GM23338 (cell line): ENCODE results near the gene JOSD2. TPM values are rescaled to one million over a fixed set of nuclear protein-coding genes. Genes with fewer than 3 reads are reported as not detected.

Source experiments
- ATAC-seq: fragments of 200-7000 bp; cut with Tn5 transposase; 3 replicates; pipeline ENCODE4 v1.9.1; 2020
- DNase-seq: peaks from one replicate; pipeline ENCODE4 v3.0.0-alpha.2; 2015; ENCODE audit warnings: low spot score
- H2AFZ ChIP-seq: fragments of 200-600 bp; sonication (generic); 2 replicates; pipeline ENCODE4 v1.8.0; 2016; ENCODE audit warnings: antibody characterized with exemption, mild to moderate bottlenecking, moderate library complexity
- H3F3A ChIP-seq: fragments of 200-600 bp; sonication (generic); replicated peaks from 2 replicates; pipeline ENCODE4 v1.8.0; 2017; ENCODE audit warnings: antibody characterized with exemption, mixed run types, low read depth
- H3K27ac ChIP-seq: fragments of 200-600 bp; sonication (generic); 2 replicates; pipeline ENCODE4 v1.6.1; 2016; ENCODE audit warnings: low read depth
- H3K27me3 ChIP-seq: fragments of 200-600 bp; sonication (generic); 2 replicates; pipeline ENCODE4 v1.8.0; 2016; ENCODE audit warnings: mild to moderate bottlenecking, mixed run types, moderate library complexity; ENCODE audit not compliant: insufficient read depth
- H3K36me3 ChIP-seq: fragments of 200-600 bp; sonication (generic); 2 replicates; pipeline ENCODE4 v1.8.0; 2016; ENCODE audit warnings: mild to moderate bottlenecking; ENCODE audit not compliant: insufficient read depth
- H3K4me1 ChIP-seq: fragments of 200-600 bp; sonication (generic); 2 replicates; pipeline ENCODE4 v1.8.0; 2016; ENCODE audit warnings: mild to moderate bottlenecking, moderate library complexity; ENCODE audit not compliant: insufficient read depth
- H3K4me2 ChIP-seq: fragments of 200-600 bp; sonication (generic); 2 replicates; pipeline ENCODE4 v1.7.1; 2017; ENCODE audit warnings: mixed run types
- H3K4me3 ChIP-seq: fragments of 200-600 bp; sonication (generic); 2 replicates; pipeline ENCODE4 v1.6.1; 2016; ENCODE audit warnings: mixed run types
- H3K79me2 ChIP-seq: fragments of 200-600 bp; sonication (generic); replicated peaks from 2 replicates; pipeline ENCODE4 v1.8.0; 2017; ENCODE audit warnings: mild to moderate bottlenecking; ENCODE audit not compliant: insufficient read depth
- H3K9me2 ChIP-seq: fragments of 200-600 bp; sonication (generic); 2 replicates; pipeline ENCODE4 v1.8.0; 2017; ENCODE audit not compliant: insufficient read depth
- H4K20me1 ChIP-seq: fragments of 200-600 bp; sonication (generic); replicated peaks from 2 replicates; pipeline ENCODE4 v1.8.0; 2017; ENCODE audit warnings: mild to moderate bottlenecking; ENCODE audit not compliant: insufficient read depth
- H3K27ac Mint-ChIP-seq: 2 replicates; pipeline ENCODE4 v1.8.0; 2020; ENCODE audit warnings: inconsistent platforms, mild to moderate bottlenecking, moderate library complexity, mixed read lengths
- H3K27me3 Mint-ChIP-seq: 3 replicates; pipeline ENCODE4 v1.8.0; 2022; ENCODE audit warnings: low read depth, mild to moderate bottlenecking, moderate library complexity, mixed read lengths, inconsistent platforms; ENCODE audit not compliant: insufficient read depth, poor library complexity
- H3K36me3 Mint-ChIP-seq: 3 replicates; pipeline ENCODE4 v1.8.0; 2021; ENCODE audit warnings: low read depth, mild to moderate bottlenecking, inconsistent platforms, moderate library complexity, mixed read lengths
- H3K4me1 Mint-ChIP-seq: 3 replicates; pipeline ENCODE4 v1.8.0; 2020; ENCODE audit warnings: mild to moderate bottlenecking, inconsistent platforms, mixed read lengths
- H3K4me3 Mint-ChIP-seq: 3 replicates; pipeline ENCODE4 v1.8.0; 2021; ENCODE audit warnings: moderate library complexity, mild to moderate bottlenecking, inconsistent platforms, mixed read lengths
- H3K9me3 Mint-ChIP-seq: 3 replicates; pipeline ENCODE4 v1.8.0; 2020; ENCODE audit warnings: moderate library complexity, mild to moderate bottlenecking, inconsistent platforms, mixed read lengths
- CREB1 ChIP-seq: fragments of 250-450 bp; sonication (Bioruptor Pico); IDR thresholded peaks from 2 replicates; pipeline ENCODE4 v1.5.0; 2020; ENCODE audit warnings: low read depth, mild to moderate bottlenecking, moderate library complexity
- EZH2 ChIP-seq: fragments of 200-600 bp; sonication (generic); IDR thresholded peaks from one replicate; pipeline ENCODE4 v1.8.0; 2017; ENCODE audit warnings: antibody characterized with exemption, mild to moderate bottlenecking, low read depth; ENCODE audit not compliant: unreplicated experiment
- EZH2phosphoT487 ChIP-seq: fragments of 200-600 bp; sonication (generic); IDR thresholded peaks from one replicate; pipeline ENCODE4 v1.8.1; 2018; ENCODE audit warnings: antibody characterized with exemption; ENCODE audit not compliant: unreplicated experiment
- JUNB ChIP-seq: IDR thresholded peaks from one replicate; pipeline ENCODE4 v1.6.1; 2016; ENCODE audit warnings: antibody characterized with exemption; ENCODE audit not compliant: unreplicated experiment
- NANOG ChIP-seq: IDR thresholded peaks from 2 replicates; pipeline ENCODE4 v1.6.1; 2016; ENCODE audit warnings: antibody characterized with exemption, borderline replicate concordance
- POLR2AphosphoS5 ChIP-seq: IDR thresholded peaks from 2 replicates; pipeline ENCODE4 v1.6.1; 2016; ENCODE audit warnings: antibody characterized with exemption, low read depth
- REST ChIP-seq: IDR thresholded peaks from one replicate; pipeline ENCODE4 v1.6.1; 2018; ENCODE audit warnings: antibody characterized with exemption; ENCODE audit not compliant: unreplicated experiment
- STAT1 ChIP-seq: IDR thresholded peaks from one replicate; pipeline ENCODE4 v1.6.1; 2016; ENCODE audit warnings: antibody characterized with exemption; ENCODE audit not compliant: unreplicated experiment
- ZNF114 ChIP-seq: fragments of 250-450 bp; sonication (Bioruptor Pico); IDR thresholded peaks from 2 replicates; pipeline ENCODE4 v1.5.0; 2020; ENCODE audit warnings: mild to moderate bottlenecking, moderate library complexity
- ZNF331 ChIP-seq: fragments of 250-450 bp; sonication (Bioruptor Pico); IDR thresholded peaks from 2 replicates; pipeline ENCODE4 v1.5.0; 2020; ENCODE audit warnings: low read depth, mild to moderate bottlenecking, moderate library complexity
- ZNF462 ChIP-seq: fragments of 250-450 bp; sonication (Bioruptor Pico); IDR thresholded peaks from 2 replicates; pipeline ENCODE4 v1.5.0; 2020; ENCODE audit warnings: mild to moderate bottlenecking, moderate library complexity
- polyA plus RNA-seq: library from polyadenylated mRNA; unstranded; fragments of >200 nt; fragmentation: Nextera tagmentation; extraction: Ambion mirVana; gene quantifications from 2 replicates; pipeline ENCODE4 v1.2.1, GENCODE V29; 2016
- total RNA-seq: library from RNA; depleted of rRNA; stranded (reverse); fragments of >200 nt; shearing (Covaris generic); gene quantifications from 2 replicates; pipeline ENCODE4 v1.2.3, GENCODE V29; 2014

The JOSD2 gene
- total and polyA plus RNA-seq, 2 experiments from 2014 or later, result 3.3 to 5.8 TPM

- no peak overlapping the region for H3K27ac ChIP-seq
- H3K27me3 Mint-ChIP-seq, result peaks cover 11% of the 10 kb centered on the region
These were observed 6.1 kb upstream of the JOSD2 start for GRCh38 chr19:50516964-50517703.

GRCh38 chr19:50516456-50516855 is 5.5 kb upstream of the JOSD2 start:
- ATAC-seq, result no peak
- Histone ChIP-seq H2AFZ (peak overlapping the region; percentile 72; the same call in 1 of the 2 replicates), H3K36me3 (no peaks in the 10 kb centered on the region), H3K27ac (no peak overlapping the region), H3K9me2 (no peaks in the 10 kb centered on the region), H3F3A (no peaks in the 10 kb centered on the region), H3K4me1 (peaks cover 6% of the 10 kb centered on the region; the same call in 1 of the 2 replicates), H4K20me1 (no peaks in the 10 kb centered on the region), H3K4me2 (peak overlapping the region; percentile 71), H3K4me3 (peak overlapping the region; percentile 47), H3K27me3 (peaks cover 12% of the 10 kb centered on the region), H3K79me2 (no peaks in the 10 kb centered on the region)
- Mint-ChIP-seq H3K27me3 (peaks cover 11% of the 10 kb centered on the region), H3K36me3 (peaks cover 23% of the 10 kb centered on the region), H3K27ac (no peak overlapping the region), H3K9me3 (peaks cover 86% of the 10 kb centered on the region), H3K4me3 (no peak overlapping the region), H3K4me1 (no peaks in the 10 kb centered on the region)
- DNase-seq, result peak; percentile 63
- TF ChIP-seq REST (no peak), STAT1 (no peak), EZH2 (no peak), ZNF462 (CRISPR knock-in tag) (no peak), NANOG (no peak), ZNF331 (CRISPR knock-in tag) (no peak), CREB1 (CRISPR knock-in tag) (no peak), JUNB (no peak), ZNF114 (no peak), EZH2phosphoT487 (no peak), POLR2AphosphoS5 (no peak)

More at GRCh38 chr19:50516964-50517703, 6.1 kb upstream of the JOSD2 start:
- no peak for ATAC-seq
- peak overlapping the region; percentile 47 for H3K4me3 ChIP-seq
- H3K4me2 ChIP-seq, result peak overlapping the region; percentile 71
- H4K20me1 ChIP-seq, result no peaks in the 10 kb centered on the region
- Mint-ChIP-seq H3K9me3 (peaks cover 88% of the 10 kb centered on the region), H3K27ac (no peak overlapping the region), H3K4me1 (no peaks in the 10 kb centered on the region), H3K4me3 (no peak overlapping the region), H3K36me3 (peaks cover 20% of the 10 kb centered on the region; the same call in 2 of the 3 replicates)
- H3K27me3 ChIP-seq, result peaks cover 12% of the 10 kb centered on the region
- H3F3A ChIP-seq, result no peaks in the 10 kb centered on the region
- no peaks in the 10 kb centered on the region for H3K9me2 ChIP-seq
- no peaks in the 10 kb centered on the region for H3K36me3 ChIP-seq
- H2AFZ ChIP-seq, result peak overlapping the region; percentile 72; the same call in 1 of the 2 replicates
- no peak for TF ChIP-seq STAT1
- no peak for TF ChIP-seq CREB1 (CRISPR knock-in tag)
- DNase-seq, result peak; percentile 51
- H3K4me1 ChIP-seq, result peaks cover 6% of the 10 kb centered on the region; the same call in 1 of the 2 replicates
- no peaks in the 10 kb centered on the region for H3K79me2 ChIP-seq
